HG03060 (cell line): Measurements from ENCODE around the gene LDAH.
"Not testable (repeated sequence)": the region's sequence is repeated elsewhere in the genome, so short reads cannot be mapped to it uniquely, and the experiment has no call there.

Experiments
- ATAC-seq: cut with Tn5 transposase; IDR thresholded peaks from one replicate; pipeline ENCODE4 v1.9.1; 2021; ENCODE audit warnings: low read depth, moderate number of reproducible peaks; ENCODE audit not compliant: unreplicated experiment

Gene LDAH

GRCh38 chr2:20725782-20726181 is 97.1 kb downstream of the LDAH start:
- no peak for ATAC-seq

GRCh38 chr2:20724500-20725053 is 98.3 kb downstream of the LDAH start:
- no peak for ATAC-seq

- no peak for ATAC-seq
Observed at GRCh38 chr2:20723543-20723942, 99.4 kb downstream of the LDAH start.

- ATAC-seq: no peak
Observed at GRCh38 chr2:20722592-20723240, 100.2 kb downstream of the LDAH start.

GRCh38 chr2:20717641-20718040 is 105.3 kb downstream of the LDAH start:
- no peak for ATAC-seq

- not testable (repeated sequence) for ATAC-seq
Observed at GRCh38 chr2:20716164-20716563, 106.7 kb downstream of the LDAH start.

GRCh38 chr2:20714412-20714811 is 108.5 kb downstream of the LDAH start:
- not testable (repeated sequence) for ATAC-seq

- ATAC-seq: not testable (repeated sequence)
Observed at GRCh38 chr2:20713585-20713984, 109.3 kb downstream of the LDAH start.

GRCh38 chr2:20711641-20712040 is 111.3 kb downstream of the LDAH start:
- ATAC-seq: not testable (repeated sequence)

GRCh38 chr2:20707601-20708000 is 115.3 kb downstream of the LDAH start:
- ATAC-seq: no peak

- ATAC-seq: no peak
Observed at GRCh38 chr2:20706786-20707185, 116.1 kb downstream of the LDAH start.

- no peak for ATAC-seq
Observed at GRCh38 chr2:20706217-20706616, 116.7 kb downstream of the LDAH start.

GRCh38 chr2:20704886-20705285 is 118.0 kb downstream of the LDAH start:
- no peak for ATAC-seq

- no peak for ATAC-seq
Observed at GRCh38 chr2:20702563-20702962, 120.3 kb downstream of the LDAH start.

- ATAC-seq: no peak
Observed at GRCh38 chr2:20698916-20699613, 123.8 kb downstream of the LDAH start.

- no peak for ATAC-seq
Observed at GRCh38 chr2:20697322-20697934, 125.5 kb downstream of the LDAH start.

GRCh38 chr2:20696366-20696765 is 126.5 kb downstream of the LDAH start:
- ATAC-seq: no peak

GRCh38 chr2:20693317-20693716 is 129.6 kb downstream of the LDAH start:
- ATAC-seq: no peak

GRCh38 chr2:20692081-20692480 is 130.8 kb downstream of the LDAH start:
- no peak for ATAC-seq

- ATAC-seq: no peak
Observed at GRCh38 chr2:20691076-20691734, 131.7 kb downstream of the LDAH start.
